HepG2 (cell line): ENCODE data around the gene SLC39A3. TPM values are rescaled to one million over a fixed set of nuclear protein-coding genes. Genes with fewer than 3 reads are reported as not detected.

ENCODE experiments used
- ARID2 ChIP-seq: sonication (generic); formaldehyde crosslinking; IDR thresholded peaks from 2 replicates; pipeline ENCODE4 v1.8.1; 2022; ENCODE audit warnings: mild to moderate bottlenecking, missing genetic modification reagents, borderline replicate concordance
- CREB3 ChIP-seq: sonication (generic); formaldehyde crosslinking; IDR thresholded peaks from 2 replicates; pipeline ENCODE4 v1.5.0; 2020; ENCODE audit warnings: missing genetic modification reagents
- ETV5 ChIP-seq: IDR thresholded peaks from 2 replicates; pipeline ENCODE4 v1.6.1; 2018; ENCODE audit warnings: missing biosample characterization, missing genetic modification reagents, inconsistent platforms, borderline replicate concordance
- HNRNPL ChIP-seq: fragments of 200-400 bp; formaldehyde crosslinking; IDR thresholded peaks from 2 replicates; pipeline ENCODE4 v1.6.1; 2017; ENCODE audit warnings: mild to moderate bottlenecking, low read depth, low read length
- JUNB ChIP-seq: sonication (generic); formaldehyde crosslinking; IDR thresholded peaks from 2 replicates; pipeline ENCODE4 v1.8.0; 2022; ENCODE audit warnings: missing genetic modification reagents, mild to moderate bottlenecking, borderline replicate concordance
- JUND ChIP-seq: sonication (generic); formaldehyde crosslinking; IDR thresholded peaks from 2 replicates; pipeline ENCODE4 v1.8.0; 2022; ENCODE audit warnings: mild to moderate bottlenecking, missing genetic modification reagents
- NFIC ChIP-seq: IDR thresholded peaks from 2 replicates; pipeline ENCODE4 v1.6.1; 2012; ENCODE audit warnings: mild to moderate bottlenecking, low read length, inconsistent platforms
- NR0B2 ChIP-seq: sonication (generic); formaldehyde crosslinking; IDR thresholded peaks from 2 replicates; pipeline ENCODE4 v1.4.0; 2020; ENCODE audit warnings: mild to moderate bottlenecking, missing genetic modification reagents
- PAWR ChIP-seq: sonication (generic); formaldehyde crosslinking; IDR thresholded peaks from 2 replicates; pipeline ENCODE4 v1.4.0; 2020; ENCODE audit warnings: missing genetic modification reagents, mild to moderate bottlenecking, borderline replicate concordance
- POLR2AphosphoS2 ChIP-seq: IDR thresholded peaks from 2 replicates; pipeline ENCODE4 v1.6.1; 2011; ENCODE audit warnings: low read depth, low read length, improper control_type of control experiment
- SMC3 ChIP-seq: IDR thresholded peaks from 2 replicates; pipeline ENCODE4 v1.6.1; 2011; ENCODE audit warnings: low read length, improper control_type of control experiment
- TOPORS ChIP-seq: sonication (generic); formaldehyde crosslinking; IDR thresholded peaks from 2 replicates; pipeline ENCODE4 v1.8.0; 2023; ENCODE audit warnings: mild to moderate bottlenecking, missing genetic modification reagents
- ZBTB46 ChIP-seq: sonication (generic); formaldehyde crosslinking; IDR thresholded peaks from 2 replicates; pipeline ENCODE4 v1.4.0; 2020; ENCODE audit warnings: mild to moderate bottlenecking, missing genetic modification reagents, borderline replicate concordance
- ZFP36L1 ChIP-seq: sonication (generic); formaldehyde crosslinking; IDR thresholded peaks from 2 replicates; pipeline ENCODE4 v1.8.0; 2022; ENCODE audit warnings: mild to moderate bottlenecking, missing genetic modification reagents, moderate library complexity
- ZKSCAN1 ChIP-seq: fragments of 150-350 bp; IDR thresholded peaks from 2 replicates; pipeline ENCODE4 v1.6.1; 2014; ENCODE audit warnings: low read length
- ZNF101 ChIP-seq: sonication (generic); formaldehyde crosslinking; IDR thresholded peaks from 2 replicates; pipeline ENCODE4 v1.4.0; 2020; ENCODE audit warnings: mild to moderate bottlenecking, low read depth, missing genetic modification reagents, borderline replicate concordance
- ZNF3 ChIP-seq: IDR thresholded peaks from 2 replicates; pipeline ENCODE4 v1.7.0; 2017; ENCODE audit warnings: inconsistent platforms
- ZNF484 ChIP-seq: sonication (generic); formaldehyde crosslinking; IDR thresholded peaks from 2 replicates; pipeline ENCODE4 v1.5.1; 2020; ENCODE audit warnings: mild to moderate bottlenecking, low read depth, missing genetic modification reagents, borderline replicate concordance
- ZNF510 ChIP-seq: sonication (generic); formaldehyde crosslinking; IDR thresholded peaks from 2 replicates; pipeline ENCODE4 v1.4.0; 2020; ENCODE audit warnings: low read depth, mild to moderate bottlenecking, missing genetic modification reagents
- ZNF512 ChIP-seq: sonication (generic); formaldehyde crosslinking; IDR thresholded peaks from 2 replicates; pipeline ENCODE4 v1.4.0; 2020; ENCODE audit warnings: mild to moderate bottlenecking, missing genetic modification reagents
- ZNF552 ChIP-seq: sonication (generic); formaldehyde crosslinking; IDR thresholded peaks from 2 replicates; pipeline ENCODE4 v1.9.0; 2022; ENCODE audit warnings: missing genetic modification reagents, mild to moderate bottlenecking, borderline replicate concordance
- ZNF562 ChIP-seq: sonication (generic); formaldehyde crosslinking; IDR thresholded peaks from 2 replicates; pipeline ENCODE4 v1.8.0; 2022; ENCODE audit warnings: missing genetic modification reagents, borderline replicate concordance
- ZNF567 ChIP-seq: sonication (generic); formaldehyde crosslinking; IDR thresholded peaks from 2 replicates; pipeline ENCODE4 v1.8.1; 2023; ENCODE audit warnings: mild to moderate bottlenecking, missing genetic modification reagents, borderline replicate concordance
- ZNF83 ChIP-seq: sonication (generic); formaldehyde crosslinking; IDR thresholded peaks from 2 replicates; pipeline ENCODE4 v1.4.0; 2020; ENCODE audit warnings: missing genetic modification reagents, mild to moderate bottlenecking, borderline replicate concordance
- ZSCAN31 ChIP-seq: sonication (generic); formaldehyde crosslinking; IDR thresholded peaks from 2 replicates; pipeline ENCODE4 v1.5.0; 2020; ENCODE audit warnings: low read depth, mild to moderate bottlenecking, missing genetic modification reagents
- polyA plus RNA-seq, 8 experiments: library from polyadenylated mRNA; depleted of rRNA in 3 of 8; stranded (reverse) in 7 of 8; unstranded in 1 of 8; fragments of >200 nt; fragmentation: Illumina TruSeq in 4 of 8; extraction: Trizol in 4 of 8; gene quantifications; 2 replicates each; pipeline versions ENCODE4 v1.2.1 to v1.2.3, GENCODE V29; 2011 to 2016; ENCODE audit warnings: low read depth in 4 of 8, missing spikeins in 1 of 8, mixed read lengths in 1 of 8; ENCODE audit not compliant: insufficient read depth in 1 of 8
- total RNA-seq, 5 experiments: library from RNA; depleted of rRNA; stranded (reverse); fragments of >200 nt; fragmentation: Illumina TruSeq; extraction: Trizol; gene quantifications; 2 replicates each; pipeline ENCODE4 v1.2.3, GENCODE V29; 2016; ENCODE audit warnings: low read depth in 1 of 5

The SLC39A3 gene
- total and polyA plus RNA-seq, 2 of the 13 experiments (the other 11 are each of a cell fraction or from before 2014, with no cell fraction given) = 33.6 to 41.6 TPM

GRCh38 chr19:2739602-2740313 lies at the start of gene SLC39A3 (continued):
- TF ChIP-seq ZNF567 (CRISPR knock-in tag) (peak; percentile 81; the same call in 1 of the 2 replicates), ETV5 (CRISPR knock-in tag) (peak; percentile 80), ARID2 (CRISPR knock-in tag) (peak; percentile 84; the same call in 1 of the 2 replicates), ZNF101 (peak; percentile 53; the same call in 1 of the 2 replicates), JUND (CRISPR knock-in tag) (no peak), POLR2AphosphoS2 (no peak), ZNF552 (CRISPR knock-in tag) (0 out of 2 replicates have a peak, but pooled peaks have one; percentile 30), ZNF484 (CRISPR knock-in tag) (peak; percentile 59; the same call in 1 of the 2 replicates), ZNF562 (CRISPR knock-in tag) (peak; percentile 49; the same call in 1 of the 2 replicates), JUNB (peak; percentile 78; the same call in 1 of the 2 replicates), PAWR (no peak), ZNF510 (CRISPR knock-in tag) (0 out of 2 replicates have a peak, but pooled peaks have one; percentile 36), ZFP36L1 (CRISPR knock-in tag) (peak; percentile 98), CREB3 (CRISPR knock-in tag) (peak; percentile 93; the same call in 1 of the 2 replicates), ZSCAN31 (CRISPR knock-in tag) (peak; percentile 81; the same call in 1 of the 2 replicates), TOPORS (CRISPR knock-in tag) (peak; percentile 90), ZNF83 (CRISPR knock-in tag) (0 out of 2 replicates have a peak, but pooled peaks have one; percentile 89), ZKSCAN1 (0 out of 2 replicates have a peak, but pooled peaks have one; percentile 65), ZNF512 (no peak), NFIC (no peak), HNRNPL (peak; percentile 81), SMC3 (no peak), ZNF3 (CRISPR knock-in tag) (peak; percentile 81; the same call in 1 of the 2 replicates), NR0B2 (CRISPR knock-in tag) (peak; percentile 89), ZBTB46 (CRISPR knock-in tag) (no peak)
